ENCODE measurements around the gene P2RY6. TPM values are rescaled to one million over a fixed set of nuclear protein-coding genes. Genes with fewer than 3 reads are reported as not detected.
A peak's percentile ranks its signal among the peaks of the same experiment; 100 is the strongest.

Gene P2RY6
- total RNA-seq, 3 donors from 2014 or later: 1.9 to 4.3 (median 2.8) TPM

- intact Hi-C loops (cut with DNase I, micrococcal nuclease): no loop called here
- peak; percentile 57 for TF ChIP-seq CTCF (IDR thresholded peaks at IDR 0.05)
- Histone ChIP-seq H3K9me3 (no peaks in the 10 kb centered on the region), H3K36me3 (ENCODE audit: low read depth) (no peaks in the 10 kb centered on the region), H3K4me3 (no peak overlapping the region), H3K4me1 (ENCODE audit: low read depth) (no peaks in the 10 kb centered on the region)
- peak in 2 of 3 donors; percentile 69 to 76 for DNase-seq
- ATAC-seq: peak; percentile 75
Observed at GRCh38 chr11:73236854-73237253, 35.3 kb upstream of the P2RY6 start.

- intact Hi-C loops (cut with DNase I, micrococcal nuclease): no loop called here
- H3K4me1 ChIP-seq (ENCODE audit: low read depth): no peaks in the 10 kb centered on the region
- H3K9me3 ChIP-seq: no peaks in the 10 kb centered on the region
- H3K36me3 ChIP-seq (ENCODE audit: low read depth): no peaks in the 10 kb centered on the region
- no peak for ATAC-seq
- no peak for TF ChIP-seq CTCF (IDR thresholded peaks at IDR 0.05)
- H3K4me3 ChIP-seq: no peak overlapping the region
- DNase-seq: peak in 1 of 3 donors; percentile 16
Observed at GRCh38 chr11:73237471-73238290, 34.5 kb upstream of the P2RY6 start.

- peak in 1 of 3 donors; percentile 20 for DNase-seq
- intact Hi-C loops (cut with DNase I, micrococcal nuclease): no loop called here
Observed at GRCh38 chr11:73239111-73239521, 33.0 kb upstream of the P2RY6 start.

GRCh38 chr11:73239571-73240189, 32.5 kb upstream of the P2RY6 start:
- intact Hi-C loops (cut with DNase I, micrococcal nuclease): loop anchor here (10.0 kb wide), 1 partner anchor 55 kb away; no protein-coding TSS in a partner anchor
- no peak for TF ChIP-seq CTCF (IDR thresholded peaks at IDR 0.05)
- no peaks in the 10 kb centered on the region for H3K36me3 ChIP-seq (ENCODE audit: low read depth)
- H3K9me3 ChIP-seq: no peaks in the 10 kb centered on the region
- ATAC-seq (no peak), DNase-seq (peak in 1 of 3 donors; percentile 16)
- no peaks in the 10 kb centered on the region for H3K4me1 ChIP-seq (ENCODE audit: low read depth)
- H3K4me3 ChIP-seq: no peak overlapping the region

More at GRCh38 chr11:73239111-73239521, 33.0 kb upstream of the P2RY6 start:
- H3K4me1 ChIP-seq (ENCODE audit: low read depth): no peaks in the 10 kb centered on the region
- H3K4me3 ChIP-seq: no peak overlapping the region
- H3K9me3 ChIP-seq: no peaks in the 10 kb centered on the region
- H3K36me3 ChIP-seq (ENCODE audit: low read depth): no peaks in the 10 kb centered on the region
- no peak for ATAC-seq
- no peak for TF ChIP-seq CTCF (IDR thresholded peaks at IDR 0.05)

GRCh38 chr11:73240190-73240781, 31.9 kb upstream of the P2RY6 start:
- ATAC-seq (no peak), DNase-seq (peak in 1 of 3 donors; percentile 23)
- Histone ChIP-seq H3K4me1 (ENCODE audit: low read depth) (no peaks in the 10 kb centered on the region), H3K36me3 (ENCODE audit: low read depth) (no peaks in the 10 kb centered on the region), H3K9me3 (no peaks in the 10 kb centered on the region), H3K4me3 (no peak overlapping the region)
- intact Hi-C loops (cut with DNase I, micrococcal nuclease): loop anchor here (10.0 kb wide), 1 partner anchor 55 kb away; no protein-coding TSS in a partner anchor
- TF ChIP-seq CTCF (IDR thresholded peaks at IDR 0.05): no peak

Measured in mucosa of descending colon (tissue), 3 donors.